RCC 7860 (cell line): ENCODE data around the gene PAK1.

Experiments
- DNase-seq: peaks from one replicate; pipeline ENCODE4 v3.0.0-alpha.2; 2015; ENCODE audit warnings: low spot score
- FAIRE-seq: peaks from 2 replicates; lab custom pipeline; 2012; peaks lifted over from hg19 to GRCh38; lab: Jason Lieb, UNC

PAK1 gene

DNA sequence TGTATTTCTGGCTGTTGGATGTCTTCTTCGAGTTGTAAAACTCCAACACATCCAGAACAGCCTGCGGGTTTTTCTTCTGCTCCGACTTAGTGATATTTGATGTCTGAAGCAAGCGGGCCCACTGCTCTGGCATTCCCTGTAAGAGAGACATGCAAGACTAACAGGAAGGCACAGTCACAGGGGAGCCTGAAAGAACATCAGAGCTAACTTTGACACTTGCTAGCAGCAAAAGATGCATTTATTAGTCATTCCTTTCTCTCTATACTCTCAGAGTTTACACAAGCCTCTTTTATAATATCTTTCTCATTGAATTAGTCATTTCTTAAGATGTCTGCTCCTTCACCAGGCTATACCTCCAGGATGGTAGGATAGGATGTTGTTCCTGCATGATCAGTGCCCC, 94.6 kb downstream of the PAK1 start:
- FAIRE-seq (no peak), DNase-seq (no peak)

DNA sequence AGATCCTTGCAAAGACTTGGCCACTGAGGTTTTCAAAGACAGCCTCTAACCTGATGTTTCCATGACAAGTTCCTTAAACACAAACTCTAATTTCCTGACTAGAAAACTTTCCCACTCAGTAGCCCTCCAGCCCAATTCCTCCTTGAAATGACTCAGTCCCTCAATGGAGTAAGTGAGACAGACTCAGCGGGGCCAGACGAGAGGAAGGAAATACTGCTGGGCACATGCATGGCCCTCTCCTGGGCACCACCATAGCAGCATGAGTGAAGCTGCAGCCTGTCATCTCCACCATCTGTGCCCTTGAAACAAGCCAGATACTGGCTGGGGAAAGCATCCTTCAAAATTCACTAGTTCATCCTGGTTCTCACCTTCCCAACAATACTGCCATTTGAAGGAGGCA, 96.2 kb downstream of the PAK1 start:
- no peak for DNase-seq
- no peak for FAIRE-seq

DNA sequence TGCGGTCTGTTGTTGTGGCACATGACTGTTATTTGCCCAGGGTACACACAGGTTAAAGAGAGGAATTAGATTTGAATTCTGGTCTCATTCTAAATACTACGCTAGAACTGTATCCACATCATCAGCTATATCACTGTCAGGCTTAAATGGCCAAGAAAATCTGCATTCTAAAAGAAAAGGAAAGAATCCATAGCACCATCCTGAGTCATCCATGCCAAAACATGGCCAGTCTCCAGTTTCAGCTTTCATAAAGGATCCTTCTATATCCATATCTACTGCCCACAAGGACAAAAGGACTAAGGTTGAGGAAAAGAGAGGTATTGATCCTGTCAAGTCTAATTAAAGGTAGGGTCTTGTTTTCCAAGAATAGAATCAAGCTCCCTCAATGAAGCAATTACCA, 98.8 kb downstream of the PAK1 start:
- DNase-seq (no peak), FAIRE-seq (no peak)

DNA sequence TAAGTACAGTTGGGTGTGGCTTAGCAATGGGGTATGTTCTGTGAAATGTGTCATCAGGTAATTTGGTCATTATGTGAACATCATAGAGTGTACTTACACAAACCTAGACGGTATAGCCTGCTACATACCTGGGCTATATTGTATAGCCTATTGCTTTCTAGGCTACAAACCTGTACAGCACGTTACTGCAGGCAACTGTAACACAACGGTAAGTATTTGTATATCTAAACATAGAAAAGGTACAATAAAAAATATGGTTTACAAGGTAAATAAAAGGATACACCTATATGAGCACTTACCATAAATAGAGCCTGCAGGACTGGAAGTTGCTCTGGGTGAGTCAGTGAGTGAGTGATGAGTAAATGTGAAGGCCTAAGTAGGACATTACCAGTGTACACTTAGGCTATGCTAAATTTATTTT, 99.3 kb downstream of the PAK1 start:
- FAIRE-seq (no peak), DNase-seq (no peak)

DNA sequence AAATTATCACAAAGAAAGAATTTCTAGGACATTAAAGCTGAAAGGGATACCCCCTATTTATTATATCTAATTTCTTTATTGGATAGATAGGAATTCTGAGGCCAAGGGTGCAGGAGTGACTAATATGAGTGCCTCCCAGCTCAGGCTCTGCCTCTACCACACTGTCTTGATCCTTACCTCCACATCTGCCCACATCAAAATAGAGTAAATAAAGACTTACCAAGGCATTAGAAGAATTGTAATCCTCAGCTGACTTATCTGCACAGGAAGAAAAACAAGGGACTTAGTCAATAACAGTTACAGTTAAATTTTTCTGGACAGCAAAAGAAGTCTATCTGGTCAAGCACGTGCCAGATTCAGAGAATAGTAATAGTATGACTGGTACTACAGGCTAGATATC, 99.8 kb downstream of the PAK1 start:
- FAIRE-seq (no peak), DNase-seq (no peak)

DNA sequence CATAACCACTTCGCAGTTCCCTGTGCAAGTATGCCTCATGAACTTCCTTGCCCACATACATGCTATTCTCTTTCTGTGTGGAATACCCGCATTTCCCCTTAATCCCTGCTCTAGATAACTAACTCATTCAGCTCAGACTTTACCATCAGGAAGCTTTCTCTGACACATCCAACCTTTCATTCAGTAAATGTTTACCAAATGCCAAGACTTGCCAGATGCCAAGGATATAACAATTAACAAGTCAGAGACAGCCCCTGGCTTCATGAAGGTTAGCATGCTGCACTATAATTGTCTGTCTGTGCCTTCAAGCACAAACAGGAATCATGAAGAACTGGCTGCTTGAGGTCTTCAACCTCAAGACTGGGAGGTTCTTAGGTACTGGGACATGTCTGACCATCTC, 101.2 kb downstream of the PAK1 start:
- DNase-seq (no peak), FAIRE-seq (no peak)

DNA sequence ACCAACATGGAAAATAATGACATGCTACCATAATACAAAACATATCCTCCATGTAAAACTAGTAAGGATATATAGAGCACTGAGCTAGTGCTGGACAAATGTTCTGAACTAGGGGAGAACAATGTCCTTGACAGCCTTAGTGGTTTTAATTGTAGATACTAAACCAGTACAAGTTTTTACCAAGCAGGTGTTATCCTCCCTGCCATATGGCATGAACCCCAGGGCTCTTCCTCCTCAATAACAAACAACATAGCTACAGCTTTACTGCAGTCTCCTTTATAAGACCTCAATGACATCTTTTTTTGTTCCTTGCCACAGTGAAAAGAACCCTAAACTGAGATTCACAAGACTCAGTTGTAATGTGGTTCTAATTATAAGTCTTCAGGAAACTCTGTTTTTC, 102.2 kb downstream of the PAK1 start:
- DNase-seq (no peak), FAIRE-seq (no peak)

DNA sequence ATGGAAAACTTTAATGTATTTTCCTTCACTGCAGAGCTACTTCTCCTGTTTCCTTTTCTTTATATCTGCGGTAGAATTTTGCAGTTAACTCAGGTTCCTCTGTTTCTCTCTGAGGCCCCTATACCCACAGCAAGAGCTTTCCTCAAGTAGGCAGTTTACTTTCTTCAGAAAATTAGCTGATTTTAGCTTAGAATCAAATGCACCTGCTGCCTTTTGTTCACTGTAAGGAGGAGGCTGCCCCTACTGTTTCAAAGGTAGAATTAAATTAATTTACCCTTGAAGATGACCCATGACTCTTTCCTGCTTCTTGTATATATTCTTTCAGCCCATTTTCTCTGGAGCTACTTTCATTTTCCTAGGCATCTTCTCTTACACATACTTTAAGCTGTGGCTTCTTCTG, 103.7 kb downstream of the PAK1 start:
- DNase-seq (no peak), FAIRE-seq (no peak)

DNA sequence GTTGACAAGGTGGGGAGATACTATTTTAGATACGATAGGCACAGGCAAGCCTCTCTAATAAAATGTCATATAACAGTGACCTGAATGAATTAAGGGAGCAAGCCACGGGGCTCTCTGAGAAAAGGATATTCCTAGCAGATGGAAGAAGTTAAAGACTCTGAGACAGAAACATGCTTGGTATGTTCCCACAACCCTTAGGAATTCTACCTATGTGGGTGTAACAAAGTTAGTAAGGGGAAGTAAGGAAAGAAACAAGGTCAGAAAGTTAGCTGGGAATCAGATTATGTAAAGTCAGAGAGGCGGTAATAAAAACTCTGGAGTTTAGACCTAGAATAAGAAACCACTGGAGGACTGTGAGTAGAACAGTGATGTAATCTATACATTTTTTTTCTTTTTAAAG, 112.7 kb downstream of the PAK1 start:
- DNase-seq: no peak
- no peak for FAIRE-seq

DNA sequence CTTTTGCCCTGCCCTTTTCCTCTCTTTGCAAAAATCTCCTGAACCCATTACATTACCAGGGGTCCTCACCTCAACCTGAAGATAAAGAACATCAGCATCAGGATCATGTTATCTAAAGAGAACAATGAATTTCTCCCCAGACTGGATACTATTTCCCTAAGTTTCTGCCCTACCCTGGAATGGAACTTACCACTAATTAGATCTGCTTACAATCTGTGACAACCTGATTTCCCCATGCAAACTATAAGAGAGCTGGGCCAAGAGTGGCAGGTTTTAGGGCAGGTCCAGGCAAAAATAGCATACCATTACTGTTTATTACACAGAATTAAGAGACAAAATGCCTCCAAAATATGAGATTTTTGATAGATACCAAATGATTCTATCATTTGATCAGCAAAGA, 114.4 kb downstream of the PAK1 start:
- FAIRE-seq (no peak), DNase-seq (no peak)

DNA sequence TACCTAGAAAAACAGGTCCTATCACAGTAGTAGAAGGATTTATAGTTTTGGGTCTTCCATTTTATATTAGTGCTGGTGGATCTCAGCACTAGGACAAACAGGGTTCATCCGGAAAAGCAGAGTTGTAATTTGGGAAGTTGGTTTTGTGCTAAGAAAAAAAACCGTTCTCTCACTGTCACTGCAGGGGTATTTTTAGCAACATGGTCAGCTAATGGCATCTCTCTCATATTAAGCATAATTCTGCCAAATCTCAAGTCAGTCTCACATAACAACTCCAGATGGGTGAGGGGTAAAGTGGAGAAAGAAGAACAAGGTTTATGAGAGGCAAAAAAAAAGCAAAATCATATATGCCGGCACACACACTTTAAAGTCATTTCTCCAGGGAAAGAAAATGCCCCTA, 120.8 kb downstream of the PAK1 start:
- DNase-seq (no peak), FAIRE-seq (no peak)

DNA sequence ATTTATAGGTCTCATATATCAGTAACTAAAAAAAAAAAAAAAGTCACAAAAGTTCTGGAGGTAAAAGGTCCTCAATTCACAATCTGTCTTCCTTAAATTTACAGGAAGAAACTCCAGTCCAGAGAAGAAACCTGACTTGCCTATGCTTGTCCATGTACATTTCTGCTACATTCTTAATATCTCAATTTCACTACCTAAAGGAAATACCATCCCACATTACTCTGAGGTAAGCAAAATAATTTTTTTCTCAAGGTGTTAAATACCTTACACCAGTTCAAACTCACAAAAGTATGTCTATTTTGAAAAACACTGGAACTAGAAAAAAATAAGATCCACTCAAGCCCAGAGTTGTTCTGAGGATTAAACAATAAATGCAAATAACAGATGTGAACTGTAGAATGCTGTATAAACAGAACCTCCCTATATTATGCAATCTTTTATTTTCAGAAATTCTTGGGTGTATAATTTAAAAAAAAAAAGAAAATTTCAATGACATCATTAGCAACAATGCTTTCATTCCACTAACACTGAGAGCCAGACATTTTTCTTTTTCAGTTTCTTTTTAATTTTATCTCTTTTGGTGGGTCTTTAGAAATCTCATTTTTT, 122.5 kb downstream of the PAK1 start:
- FAIRE-seq: no peak

DNA sequence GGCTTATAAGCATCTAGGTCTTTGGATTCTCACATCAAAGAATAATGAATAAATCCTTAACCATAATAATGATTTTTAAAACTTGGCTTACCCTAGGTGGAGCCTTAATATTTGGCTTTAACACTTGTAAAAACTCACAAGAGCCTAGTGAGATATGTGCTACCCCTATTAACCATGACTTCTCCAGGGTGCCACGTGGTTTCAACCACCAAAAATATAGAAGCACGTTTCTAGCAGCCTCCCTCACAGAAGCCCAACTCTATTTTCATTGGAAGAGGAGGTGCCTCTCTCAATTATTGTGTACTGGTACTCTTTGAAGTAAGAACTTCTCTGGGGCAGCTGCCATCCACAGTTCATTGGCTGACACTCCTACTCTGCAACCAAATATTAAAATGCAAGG, 125.9 kb downstream of the PAK1 start:
- DNase-seq (no peak), FAIRE-seq (no peak)

More for the DNA sequence above, 122.5 kb downstream of the PAK1 start:
- DNase-seq: no peak

DNA sequence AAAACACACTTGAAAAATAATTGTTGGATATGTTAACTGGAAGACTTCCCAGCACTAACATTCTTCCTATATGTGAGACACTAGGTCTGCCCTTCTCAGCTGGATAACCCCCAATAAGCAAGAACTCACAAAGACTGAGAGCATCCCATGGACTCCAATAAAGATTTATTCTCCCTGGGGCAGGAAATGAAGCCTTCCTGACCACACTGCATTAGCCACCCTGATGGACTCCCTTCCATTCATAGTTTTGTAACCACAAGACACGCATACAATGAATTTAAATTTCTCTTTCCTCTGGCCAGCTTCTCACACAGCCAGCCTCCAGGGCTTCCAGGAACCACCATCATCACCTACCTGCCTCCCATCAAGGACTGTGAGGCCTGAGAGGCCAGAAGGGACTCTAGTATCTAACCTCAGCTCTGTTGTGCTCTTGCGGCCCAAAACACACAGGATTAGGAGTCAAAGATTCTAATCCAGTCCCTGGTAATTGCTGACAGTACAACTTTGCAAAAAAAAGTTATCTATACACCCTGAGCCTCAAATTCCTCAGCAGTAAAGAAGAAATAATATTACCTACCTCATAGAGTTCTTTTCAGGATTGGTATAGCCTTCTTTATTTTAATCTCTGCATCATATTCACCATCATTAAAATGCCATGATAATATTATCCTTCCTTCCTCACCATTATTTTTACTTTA, 126.8 kb downstream of the PAK1 start:
- DNase-seq (peak; percentile 68), FAIRE-seq (peak; percentile 77)

DNA sequence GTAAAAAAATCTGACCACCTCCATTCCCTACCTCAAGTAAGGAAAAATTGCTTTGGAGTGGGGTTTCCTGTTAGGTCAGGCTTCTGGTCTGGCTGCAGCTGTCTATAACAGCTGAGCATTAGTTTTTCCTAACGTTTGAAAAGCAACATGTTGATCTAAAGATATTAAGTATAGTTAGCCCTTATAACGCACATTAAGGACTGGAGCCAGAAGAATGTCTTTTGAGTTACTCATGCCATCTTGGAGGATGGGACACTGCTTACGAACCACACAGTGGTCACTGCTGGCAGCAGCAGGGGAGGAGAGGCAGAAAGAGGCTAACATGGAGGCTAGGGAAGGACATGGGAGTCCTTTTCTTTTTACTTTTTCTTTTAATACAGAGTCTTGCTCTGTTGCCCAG, 128.3 kb downstream of the PAK1 start:
- no peak for FAIRE-seq
- peak; percentile 65 for DNase-seq

DNA sequence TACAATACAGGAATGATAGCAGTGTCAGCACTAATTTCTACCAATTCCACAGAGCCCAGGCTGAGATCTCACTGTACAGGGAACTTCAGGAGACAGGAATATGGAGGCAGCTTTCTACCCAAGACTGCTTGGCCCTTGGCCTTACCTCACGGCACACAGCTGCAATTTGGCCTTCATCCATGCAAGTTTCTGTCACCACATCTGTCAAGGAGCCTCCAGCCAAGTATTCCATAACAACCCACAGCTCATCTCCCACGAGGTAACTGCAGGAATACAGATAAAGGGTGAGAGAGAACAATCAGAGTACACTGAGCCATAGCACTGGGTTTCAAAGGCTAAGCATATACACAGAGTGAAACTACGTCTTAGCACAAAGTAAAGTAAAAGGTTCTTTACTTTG, 133.4 kb downstream of the PAK1 start:
- no peak for DNase-seq
- FAIRE-seq: no peak

DNA sequence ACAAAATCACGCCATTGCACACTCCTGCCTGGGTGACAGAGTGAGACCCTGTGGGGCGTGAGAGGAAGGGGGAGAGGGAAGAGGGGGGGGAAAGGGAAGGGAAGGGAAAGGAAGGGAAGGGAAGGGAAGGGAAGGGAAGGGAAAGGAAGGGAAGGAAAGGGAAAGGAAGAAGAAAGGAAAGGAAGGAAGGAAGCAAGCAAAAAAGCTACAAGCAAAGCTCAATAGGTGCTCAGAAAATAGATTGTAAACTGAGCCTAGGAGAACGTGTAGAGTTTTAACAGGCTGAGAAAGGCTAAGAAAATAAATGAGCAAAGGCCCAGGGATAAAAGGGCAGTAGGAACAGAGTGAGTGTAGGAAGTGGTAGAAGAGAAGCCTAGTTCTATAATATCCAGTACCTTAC, 141.6 kb downstream of the PAK1 start:
- no peak for FAIRE-seq
- no peak for DNase-seq

DNA sequence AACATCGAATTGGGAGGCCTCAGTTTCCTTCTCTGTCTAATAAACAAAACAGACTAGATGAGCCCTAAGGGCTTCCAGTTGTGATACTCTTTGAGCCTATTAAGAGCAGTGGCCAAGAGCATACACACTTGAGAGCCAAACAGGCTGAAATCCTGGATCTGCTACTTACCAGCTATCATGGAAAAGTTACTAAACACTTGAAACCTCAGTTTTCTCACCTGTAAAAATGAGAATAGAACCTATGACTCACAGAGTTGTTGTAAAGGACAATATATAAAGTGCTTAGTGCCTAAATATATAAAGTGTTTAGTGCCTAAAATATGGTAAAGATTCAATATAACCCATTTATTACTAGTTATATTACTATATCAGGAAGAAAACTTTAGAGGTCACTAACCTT, 148.7 kb downstream of the PAK1 start:
- DNase-seq: no peak
- no peak for FAIRE-seq

DNA sequence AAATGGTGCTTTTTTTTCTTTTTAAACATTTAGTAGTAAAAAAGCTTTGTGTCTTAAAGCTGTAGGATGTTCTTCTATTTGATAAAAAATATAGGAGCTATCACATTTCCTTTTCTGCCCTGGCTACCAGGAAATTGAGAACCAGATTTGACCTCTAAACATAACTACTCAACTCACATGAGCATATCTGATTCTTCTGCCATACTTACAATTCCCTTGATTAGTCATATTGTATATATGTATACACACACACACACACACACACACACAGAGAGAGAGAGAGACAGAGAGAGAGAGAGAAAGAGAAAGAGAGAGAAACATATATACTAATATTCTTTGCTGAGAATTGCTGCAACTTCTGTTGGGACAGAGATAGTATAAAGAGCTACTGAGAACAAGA, 149.4 kb downstream of the PAK1 start:
- FAIRE-seq: no peak
- no peak for DNase-seq

DNA sequence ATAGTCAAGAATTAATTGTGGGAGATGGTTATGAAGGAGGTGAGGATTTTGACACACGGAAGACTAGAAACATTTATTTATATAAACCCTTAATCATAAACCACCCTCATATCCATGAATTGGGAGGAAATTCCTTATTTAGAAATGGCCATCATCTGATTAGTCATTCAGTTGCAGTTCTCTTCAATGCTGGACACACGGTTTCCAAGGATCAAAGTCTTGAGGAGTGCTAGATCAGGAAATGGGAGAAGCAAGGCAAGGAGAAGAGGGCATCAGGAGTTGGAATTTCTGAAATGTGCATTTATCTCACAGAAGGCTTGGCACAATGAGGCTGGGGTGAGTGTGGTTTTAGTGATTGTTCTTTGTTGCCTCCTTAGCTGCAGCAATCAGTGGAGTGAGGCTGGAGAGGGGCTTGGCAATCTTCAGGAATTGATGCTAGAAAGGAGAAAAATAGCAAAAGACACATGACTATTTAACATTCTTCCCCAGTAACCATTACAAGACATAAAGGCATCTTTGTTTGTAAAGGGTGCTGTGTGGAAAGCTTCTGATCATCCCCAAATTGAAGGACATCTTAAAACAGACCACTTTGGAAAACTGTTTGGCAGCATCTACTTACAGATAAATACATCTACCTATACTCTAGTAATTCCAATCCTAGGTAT, 150.8 kb downstream of the PAK1 start:
- no peak for DNase-seq
- FAIRE-seq: no peak

DNA sequence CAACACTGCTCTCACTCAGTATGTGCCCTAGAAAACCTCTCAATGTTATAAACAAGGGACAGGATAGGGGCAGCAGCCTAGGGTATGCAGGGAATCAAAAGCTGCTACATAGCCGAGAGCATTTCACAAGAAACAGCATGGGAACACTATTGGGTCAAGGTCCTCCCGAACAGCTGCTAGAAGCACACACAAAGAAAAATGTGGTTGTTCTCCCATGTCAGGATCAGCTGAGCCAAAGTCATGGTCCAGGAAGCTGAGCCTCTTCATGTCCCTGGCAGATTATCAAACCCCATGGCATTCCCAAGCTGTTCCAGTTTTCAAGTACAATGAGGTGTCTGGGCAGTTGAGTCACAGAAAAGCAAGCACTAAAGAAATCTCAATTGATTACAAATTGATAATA, 151.4 kb downstream of the PAK1 start:
- DNase-seq (no peak), FAIRE-seq (no peak)

DNA sequence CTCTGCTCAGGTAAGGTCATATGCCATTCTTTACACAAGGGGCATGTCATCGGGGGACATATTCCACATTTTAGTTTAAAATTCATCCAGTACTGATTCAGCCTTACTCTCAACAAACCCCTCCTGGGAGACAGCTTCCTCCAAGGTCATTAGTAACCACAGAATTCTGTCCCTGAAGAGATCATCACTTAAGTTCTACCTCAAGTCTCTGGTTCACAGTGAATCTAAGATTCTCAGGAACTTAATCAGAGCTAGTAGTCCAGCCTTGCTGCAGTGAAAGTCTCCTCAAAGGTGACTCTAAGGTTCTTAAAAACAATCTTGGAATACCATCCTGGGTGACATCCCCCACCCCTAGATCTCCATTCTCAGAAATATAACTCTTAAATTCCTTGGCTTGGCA, 153.5 kb downstream of the PAK1 start:
- DNase-seq: no peak
- no peak for FAIRE-seq
